Esophagus muscularis mucosa (tissue), 3 donors: ENCODE data around the gene PCDHGA1.

Experiments
- CTCF ChIP-seq, 3 experiments: fragments of 200-600 bp in 2 of 3; fragments of 450-650 bp in 1 of 3; sonication (generic) in 2 of 3; IDR thresholded peaks; one replicate each; pipeline ENCODE4 v1.5.1; 2017 to 2019; ENCODE audit warnings: antibody characterized with exemption in 3 of 3, mild to moderate bottlenecking in 2 of 3, moderate library complexity in 1 of 3
- POLR2A ChIP-seq: fragments of 450-650 bp; IDR thresholded peaks from one replicate; pipeline ENCODE4 v1.6.1; 2017; ENCODE audit warnings: antibody characterized with exemption, moderate library complexity, mild to moderate bottlenecking, low read depth
- POLR2AphosphoS5 ChIP-seq, 2 donors: sonication (generic); formaldehyde crosslinking; IDR thresholded peaks; one replicate each; pipeline ENCODE4 v1.6.1; 2017; ENCODE audit warnings: antibody characterized with exemption in 2 of 2

- TF ChIP-seq POLR2A: no peak
- no peak for TF ChIP-seq CTCF (IDR thresholded peaks at IDR 0.05)
- no peak for TF ChIP-seq POLR2AphosphoS5 (IDR thresholded peaks at IDR 0.05)
Measured at GRCh38 chr5:141506381-141507155, 176.3 kb downstream of the PCDHGA1 start.
